NCI-H524 treated with DMSO at 0.1 percent for 48 hours (cell line): Measurements from ENCODE around the gene RPS18.
A peak's percentile ranks its signal among the peaks of the same experiment; 100 is the strongest.
"Not testable (repeated sequence)": the region's sequence is repeated elsewhere in the genome, so short reads cannot be mapped to it uniquely, and the experiment has no call there.

Experiments
- DNase-seq: peaks from one replicate; lab custom pipeline; 2025; lab: John Stamatoyannopoulos, UW

RPS18 gene

GRCh38 chr6:33272275-33273128, 627 bp downstream of the RPS18 start:
- no peak for DNase-seq

GRCh38 chr6:33273129-33273923, 1.5 kb downstream of the RPS18 start:
- DNase-seq = no peak

GRCh38 chr6:33273924-33274902, 2.3 kb downstream of the RPS18 start:
- DNase-seq = no peak

- not testable (repeated sequence) for DNase-seq
Measured at GRCh38 chr6:33275795-33276580, 4.1 kb downstream of the RPS18 start.

- no peak for DNase-seq
Measured at GRCh38 chr6:33276581-33276863, 4.6 kb downstream of the RPS18 start.

GRCh38 chr6:33276864-33277662, 5.2 kb downstream of the RPS18 start, which contains the start of gene B3GALT4:
TSS of gene B3GALT4 (plus strand) at chr6:33277123. CDS start at chr6:33277420, 297 bp downstream.
- no peak for DNase-seq

GRCh38 chr6:33277663-33278391, 6.0 kb downstream of the RPS18 start:
- DNase-seq = no peak

- DNase-seq = no peak
Measured at GRCh38 chr6:33278392-33278741, 6.5 kb downstream of the RPS18 start.

GRCh38 chr6:33278810-33279209, 6.9 kb downstream of the RPS18 start:
- DNase-seq = no peak

- no peak for DNase-seq
Measured at GRCh38 chr6:33279257-33279695, 7.4 kb downstream of the RPS18 start.

GRCh38 chr6:33279971-33280511, 8.2 kb downstream of the RPS18 start:
- DNase-seq = no peak

GRCh38 chr6:33280539-33280938, 8.7 kb downstream of the RPS18 start:
- DNase-seq = no peak

GRCh38 chr6:33285214-33285613, 13.3 kb downstream of the RPS18 start:
- not testable (repeated sequence) for DNase-seq

- no peak for DNase-seq
Measured at GRCh38 chr6:33286946-33287914, 15.4 kb downstream of the RPS18 start.

GRCh38 chr6:33288141-33288920, 16.5 kb downstream of the RPS18 start:
- no peak for DNase-seq

- peak; percentile 76 for DNase-seq
Measured at GRCh38 chr6:33288921-33289783, 17.3 kb downstream of the RPS18 start, which contains the start of the genes PFDN6 and WDR46. TSS of gene PFDN6 (plus strand) at chr6:33289601. CDS start at chr6:33289857, 256 bp downstream. TSS of gene WDR46 (minus strand) at chr6:33289239. CDS start at chr6:33289170, 69 bp downstream.
